H9 (cell line): ENCODE data around the gene ASAP3. TPM values are rescaled to one million over a fixed set of nuclear protein-coding genes. Genes with fewer than 3 reads are reported as not detected.

Source experiments
- DNase-seq: peaks from one replicate; pipeline ENCODE4 v3.0.0-alpha.2; 2017
- H2AFZ ChIP-seq: one replicate; pipeline ENCODE4 v1.6.1; 2013; ENCODE audit warnings: mild to moderate bottlenecking, low read length, control low read depth, moderate library complexity
- H2AK5ac ChIP-seq: 2 replicates; pipeline ENCODE4 v1.6.1; 2013; ENCODE audit warnings: low read length, control low read depth, mixed read lengths; ENCODE audit not compliant: insufficient read length
- H2BK120ac ChIP-seq: one replicate; pipeline ENCODE4 v1.6.1; 2013; ENCODE audit warnings: low read depth, mild to moderate bottlenecking, low read length, control low read depth, inconsistent platforms; ENCODE audit not compliant: poor library complexity, severe bottlenecking
- H2BK12ac ChIP-seq: 2 replicates; pipeline ENCODE4 v1.6.1; 2013; ENCODE audit warnings: low read length, control low read depth, mixed read lengths, low read depth; ENCODE audit not compliant: insufficient read length
- H2BK15ac ChIP-seq: 2 replicates; pipeline ENCODE4 v1.6.1; 2013; ENCODE audit warnings: low read depth, low read length, control low read depth
- H2BK20ac ChIP-seq: one replicate; pipeline ENCODE4 v1.6.1; 2013; ENCODE audit warnings: low read depth, mild to moderate bottlenecking, low read length, control low read depth, inconsistent platforms; ENCODE audit not compliant: poor library complexity, severe bottlenecking
- H2BK5ac ChIP-seq: 2 replicates; pipeline ENCODE4 v1.6.1; 2013; ENCODE audit warnings: low read length, control low read depth, mixed read lengths; ENCODE audit not compliant: insufficient read length
- H3K14ac ChIP-seq: 2 replicates; pipeline ENCODE4 v1.6.1; 2013; ENCODE audit warnings: low read length, control low read depth; ENCODE audit not compliant: insufficient read depth
- H3K18ac ChIP-seq: 2 replicates; pipeline ENCODE4 v1.6.1; 2013; ENCODE audit warnings: low read depth, mild to moderate bottlenecking, mixed read lengths, low read length, control low read depth; ENCODE audit not compliant: insufficient read length
- H3K23ac ChIP-seq: 2 replicates; pipeline ENCODE4 v1.6.1; 2013; ENCODE audit warnings: low read length, control low read depth, mixed read lengths, low read depth; ENCODE audit not compliant: insufficient read length
- H3K23me2 ChIP-seq: 2 replicates; pipeline ENCODE4 v1.6.1; 2013; ENCODE audit warnings: low read depth, mild to moderate bottlenecking, mixed read lengths, low read length, control low read depth; ENCODE audit not compliant: insufficient read length, poor library complexity, severe bottlenecking
- H3K27ac ChIP-seq: 2 replicates; pipeline ENCODE4 v1.5.1; 2013; ENCODE audit warnings: low read length, control low read depth, mixed read lengths, low read depth; ENCODE audit not compliant: insufficient read length
- H3K27me3 ChIP-seq: 2 replicates; pipeline ENCODE4 v1.6.1; 2013; ENCODE audit warnings: low read length, control low read depth, inconsistent platforms; ENCODE audit not compliant: insufficient read depth
- H3K4ac ChIP-seq: 2 replicates; pipeline ENCODE4 v1.6.1; 2013; ENCODE audit warnings: low read depth, mild to moderate bottlenecking, control low read depth, inconsistent platforms, low read length, moderate library complexity
- H3K4me1 ChIP-seq: 2 replicates; pipeline ENCODE4 v1.6.1; 2013; ENCODE audit warnings: low read length, control low read depth, inconsistent platforms; ENCODE audit not compliant: insufficient read depth
- H3K4me2 ChIP-seq: 2 replicates; pipeline ENCODE4 v1.6.1; 2013; ENCODE audit warnings: low read length, control low read depth, mixed read lengths; ENCODE audit not compliant: insufficient read length, insufficient read depth
- H3K56ac ChIP-seq: 2 replicates; pipeline ENCODE4 v1.6.1; 2013; ENCODE audit warnings: low read depth, mild to moderate bottlenecking, mixed read lengths, low read length, control low read depth; ENCODE audit not compliant: insufficient read length
- H3K79me1 ChIP-seq: 2 replicates; pipeline ENCODE4 v1.6.1; 2013; ENCODE audit warnings: low read depth, mild to moderate bottlenecking, moderate library complexity, low read length, control low read depth, inconsistent platforms; ENCODE audit not compliant: insufficient read depth, poor library complexity, severe bottlenecking
- H3K79me2 ChIP-seq: 2 replicates; pipeline ENCODE4 v1.6.1; 2013; ENCODE audit warnings: low read length, control low read depth, inconsistent platforms; ENCODE audit not compliant: insufficient read depth
- H3K9ac ChIP-seq: 2 replicates; pipeline ENCODE4 v1.6.1; 2013; ENCODE audit warnings: low read length, control low read depth, mixed read lengths; ENCODE audit not compliant: insufficient read length; ENCODE audit errors: extremely low read depth
- H3K9me3 ChIP-seq: one replicate; pipeline ENCODE4 v1.6.1; 2013; ENCODE audit warnings: low read depth, low read length, inconsistent platforms; ENCODE audit not compliant: control insufficient read depth
- H3T11ph ChIP-seq: one replicate; pipeline ENCODE4 v1.6.1; 2013; ENCODE audit warnings: mild to moderate bottlenecking, low read length, control low read depth, inconsistent platforms
- H4K20me1 ChIP-seq: one replicate; pipeline ENCODE4 v1.6.1; 2013; ENCODE audit not compliant: control insufficient read depth, insufficient read length, insufficient read depth
- H4K5ac ChIP-seq: 2 replicates; pipeline ENCODE4 v1.6.1; 2013; ENCODE audit warnings: low read depth, mild to moderate bottlenecking, mixed read lengths, low read length, control low read depth; ENCODE audit not compliant: insufficient read length
- H4K8ac ChIP-seq: replicated peaks from 2 replicates; pipeline ENCODE4 v1.6.1; 2013; ENCODE audit warnings: low read length, control low read depth, mixed read lengths, low read depth; ENCODE audit not compliant: insufficient read length
- H4K91ac ChIP-seq: 2 replicates; pipeline ENCODE4 v1.6.1; 2013; ENCODE audit warnings: low read depth, mild to moderate bottlenecking, moderate library complexity, mixed read lengths, low read length, control low read depth; ENCODE audit not compliant: insufficient read length
- H3K27ac Mint-ChIP-seq, 3 experiments: 2 replicates in 2 of 3; 3 replicates in 1 of 3; pipeline ENCODE4 v1.8.0; 2020 to 2021; ENCODE audit warnings: mixed read lengths in 3 of 3, mild to moderate bottlenecking in 1 of 3, moderate library complexity in 1 of 3
- H3K27me3 Mint-ChIP-seq: 2 replicates; pipeline ENCODE4 v1.8.0; 2021; ENCODE audit warnings: low read depth, mild to moderate bottlenecking, moderate library complexity, mixed read lengths
- H3K36me3 Mint-ChIP-seq, 3 experiments: 2 replicates in 2 of 3; 3 replicates in 1 of 3; pipeline ENCODE4 v1.8.0; 2020 to 2021; ENCODE audit warnings: low read depth in 3 of 3, mixed read lengths in 3 of 3; ENCODE audit not compliant: insufficient read depth in 1 of 3
- H3K4me1 Mint-ChIP-seq, 2 experiments: 2 replicates each; pipeline ENCODE4 v1.8.0; 2020; ENCODE audit warnings: mixed read lengths in 2 of 2
- H3K4me3 Mint-ChIP-seq, 2 experiments: 2 replicates in 1 of 2; 3 replicates in 1 of 2; pipeline ENCODE4 v1.8.0; 2020 to 2021; ENCODE audit warnings: mild to moderate bottlenecking in 2 of 2, mixed read lengths in 2 of 2, moderate library complexity in 1 of 2
- H3K9me3 Mint-ChIP-seq, 2 experiments: 2 replicates in 1 of 2; 3 replicates in 1 of 2; pipeline ENCODE4 v1.8.0; 2020; ENCODE audit warnings: mild to moderate bottlenecking in 2 of 2, mixed read lengths in 2 of 2, moderate library complexity in 1 of 2
- CTCF ChIP-seq: fragments of 200-600 bp; sonication (generic); conservative IDR thresholded peaks from 3 replicates; pipeline ENCODE4 v1.8.0; 2021; ENCODE audit warnings: antibody characterized with exemption, mild to moderate bottlenecking
- WGBS: extraction: QIAGEN DNeasy Blood & Tissue Kit; methylation state at CpG from one replicate; pipeline ENCODE4 v1.1.7; 2013; ENCODE audit warnings: missing lambda C conversion rate, low lambda C conversion rate, mixed read lengths; ENCODE audit not compliant: insufficient read length; ENCODE audit errors: extremely low coverage; 5-methylcytosine and 5-hydroxymethylcytosine counted together
- total RNA-seq: library from RNA; stranded (reverse); gene quantifications from 2 replicates; pipeline ENCODE4 v1.2.1, GENCODE V29; 2021

ASAP3 gene
- total RNA-seq, 1 experiment from 2014 or later, result 26.7 TPM

- Histone ChIP-seq H3K79me1 (no peaks in the 10 kb centered on the region), H3K23me2 (peaks cover 3% of the 10 kb centered on the region), H2AFZ (no peak overlapping the region), H4K8ac (no peak overlapping the region), H2BK15ac (no peak overlapping the region), H3K18ac (no peak overlapping the region), H3K27me3 (peaks cover 32% of the 10 kb centered on the region; the same call in 1 of the 2 replicates), H3K9me3 (no peaks in the 10 kb centered on the region), H2BK12ac (no peak overlapping the region), H4K91ac (no peak overlapping the region), H2AK5ac (no peak overlapping the region), H3K9ac (no peak overlapping the region), H3K56ac (no peak overlapping the region), H3K14ac (no peak overlapping the region), H3K4me2 (no peak overlapping the region), H2BK5ac (no peak overlapping the region), H3K4ac (no peak overlapping the region), H3T11ph (no peak overlapping the region), H2BK20ac (no peak overlapping the region), H3K79me2 (no peaks in the 10 kb centered on the region), H3K27ac (no peak overlapping the region), H4K5ac (no peak overlapping the region), H3K4me1 (no peaks in the 10 kb centered on the region), H2BK120ac (no peak overlapping the region), H4K20me1 (peaks cover 2% of the 10 kb centered on the region), H3K23ac (no peak overlapping the region)
- Mint-ChIP-seq H3K27me3 (no peaks in the 10 kb centered on the region), H3K36me3 (no peaks in the 10 kb centered on the region), H3K4me3 (no peak overlapping the region), H3K27ac (no peak overlapping the region), H3K4me1 (peaks cover 4 to 10% of the 10 kb centered on the region in 2 experiments; a peak in 3 of 4 replicates), H3K9me3 (no peaks in the 10 kb centered on the region)
- DNase-seq, result no peak
- TF ChIP-seq CTCF, result no peak
- no CpG with 5 or more reads among the region's 11 CpGs for WGBS
Measured at GRCh38 chr1:23402286-23403037, 81.5 kb downstream of the ASAP3 start.
